IPS-20b (cell line): ENCODE data around the gene RASAL2.

ENCODE experiments used
- H3K27ac ChIP-seq: one replicate; pipeline ENCODE4 v1.5.1; 2013; ENCODE audit warnings: low read length
- H3K27me3 ChIP-seq: 2 replicates; pipeline ENCODE4 v1.6.1; 2013; ENCODE audit warnings: mild to moderate bottlenecking, low read length, inconsistent platforms; ENCODE audit not compliant: insufficient read depth
- H3K36me3 ChIP-seq: 2 replicates; pipeline ENCODE4 v1.6.1; 2013; ENCODE audit warnings: low read depth, mild to moderate bottlenecking, inconsistent platforms, low read length, moderate library complexity; ENCODE audit not compliant: insufficient read depth
- H3K4me1 ChIP-seq: 2 replicates; pipeline ENCODE4 v1.6.1; 2013; ENCODE audit warnings: mild to moderate bottlenecking, control low read depth, inconsistent platforms, low read length, moderate library complexity; ENCODE audit not compliant: insufficient read depth
- H3K4me3 ChIP-seq: 2 replicates; pipeline ENCODE4 v1.5.1; 2013; ENCODE audit warnings: mild to moderate bottlenecking, low read length, inconsistent platforms
- H3K9ac ChIP-seq: 2 replicates; pipeline ENCODE4 v1.6.1; 2013; ENCODE audit warnings: low read depth, mild to moderate bottlenecking, inconsistent platforms, low read length, moderate library complexity
- H3K9me3 ChIP-seq: 2 replicates; pipeline ENCODE4 v1.6.1; 2013; ENCODE audit warnings: mild to moderate bottlenecking, low read depth, low read length, inconsistent platforms; ENCODE audit not compliant: insufficient read depth

RASAL2 gene

DNA sequence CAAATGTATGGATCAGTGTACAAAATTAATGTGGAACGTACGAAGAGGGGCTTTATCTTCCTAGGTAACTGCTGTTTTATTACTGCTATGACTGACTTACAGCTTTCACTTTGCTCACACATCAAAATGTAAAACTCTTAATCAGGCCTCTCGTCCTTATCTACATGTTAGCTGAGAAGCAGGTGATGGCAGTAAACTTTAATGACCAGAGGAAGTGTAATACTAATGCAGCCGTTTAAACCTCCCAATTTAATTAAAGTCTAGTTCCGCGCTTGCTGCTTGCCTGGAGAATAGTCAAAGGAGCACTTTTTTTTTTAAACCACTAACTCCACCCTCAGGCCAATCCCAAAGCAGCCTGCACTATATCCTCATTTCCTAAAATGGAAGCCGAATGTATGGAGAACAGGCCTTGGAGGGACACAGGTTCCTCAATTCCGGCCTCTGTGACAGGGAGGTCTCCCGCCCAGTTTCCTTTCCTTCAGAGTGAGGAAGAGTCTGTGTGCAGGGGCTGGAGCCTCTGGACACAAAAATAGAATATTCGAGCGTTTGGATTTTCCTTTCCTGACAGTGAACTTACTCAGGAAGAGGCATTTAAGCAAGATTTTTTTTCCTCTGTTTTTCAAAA is 36.7 kb upstream of the RASAL2 start:
- no peak overlapping the region for H3K27ac ChIP-seq
- H3K9ac ChIP-seq: no peak overlapping the region; the same call in 1 of the 2 replicates
- no peaks in the 10 kb centered on the region for H3K27me3 ChIP-seq
- H3K4me1 ChIP-seq: peaks cover 35% of the 10 kb centered on the region; the same call in 1 of the 2 replicates
- H3K4me3 ChIP-seq: no peak overlapping the region
- H3K9me3 ChIP-seq: no peaks in the 10 kb centered on the region
- H3K36me3 ChIP-seq: no peaks in the 10 kb centered on the region

DNA sequence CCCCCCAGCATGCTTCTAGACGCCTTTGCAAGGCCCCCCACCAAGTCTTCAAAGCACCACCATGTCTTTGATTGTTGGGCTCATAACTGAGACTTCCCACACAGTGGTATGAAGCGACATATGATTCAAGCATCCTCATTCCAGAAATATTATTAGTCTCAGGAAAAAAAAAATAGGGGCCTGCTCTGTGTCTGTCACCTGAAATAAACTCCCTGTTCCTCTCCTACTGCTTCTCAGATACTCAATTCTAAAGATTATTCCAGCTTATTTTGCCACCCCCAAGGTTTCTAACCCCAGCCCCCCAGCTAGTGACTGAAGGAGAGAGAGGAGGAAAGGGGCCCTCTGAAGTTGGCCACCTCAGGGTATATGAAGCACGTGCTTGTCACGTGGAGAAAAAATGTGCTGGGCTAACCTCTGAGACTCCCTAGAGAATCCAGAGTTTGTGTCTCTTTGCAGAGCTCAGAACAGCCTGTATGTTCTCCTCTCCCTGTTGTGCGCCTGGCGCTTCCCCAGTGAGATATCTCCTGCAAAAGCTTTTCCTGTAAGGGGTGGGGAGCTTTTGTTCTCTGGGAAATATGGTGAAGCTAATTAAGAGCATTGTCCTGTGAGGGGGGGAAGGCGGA is 35.9 kb upstream of the RASAL2 start:
- H3K27me3 ChIP-seq: no peaks in the 10 kb centered on the region
- H3K27ac ChIP-seq: no peak overlapping the region
- no peaks in the 10 kb centered on the region for H3K9me3 ChIP-seq
- peaks cover 29% of the 10 kb centered on the region; the same call in 1 of the 2 replicates for H3K4me1 ChIP-seq
- no peak overlapping the region for H3K4me3 ChIP-seq
- no peaks in the 10 kb centered on the region for H3K36me3 ChIP-seq
- peak overlapping the region; percentile 42; the same call in 1 of the 2 replicates for H3K9ac ChIP-seq

DNA sequence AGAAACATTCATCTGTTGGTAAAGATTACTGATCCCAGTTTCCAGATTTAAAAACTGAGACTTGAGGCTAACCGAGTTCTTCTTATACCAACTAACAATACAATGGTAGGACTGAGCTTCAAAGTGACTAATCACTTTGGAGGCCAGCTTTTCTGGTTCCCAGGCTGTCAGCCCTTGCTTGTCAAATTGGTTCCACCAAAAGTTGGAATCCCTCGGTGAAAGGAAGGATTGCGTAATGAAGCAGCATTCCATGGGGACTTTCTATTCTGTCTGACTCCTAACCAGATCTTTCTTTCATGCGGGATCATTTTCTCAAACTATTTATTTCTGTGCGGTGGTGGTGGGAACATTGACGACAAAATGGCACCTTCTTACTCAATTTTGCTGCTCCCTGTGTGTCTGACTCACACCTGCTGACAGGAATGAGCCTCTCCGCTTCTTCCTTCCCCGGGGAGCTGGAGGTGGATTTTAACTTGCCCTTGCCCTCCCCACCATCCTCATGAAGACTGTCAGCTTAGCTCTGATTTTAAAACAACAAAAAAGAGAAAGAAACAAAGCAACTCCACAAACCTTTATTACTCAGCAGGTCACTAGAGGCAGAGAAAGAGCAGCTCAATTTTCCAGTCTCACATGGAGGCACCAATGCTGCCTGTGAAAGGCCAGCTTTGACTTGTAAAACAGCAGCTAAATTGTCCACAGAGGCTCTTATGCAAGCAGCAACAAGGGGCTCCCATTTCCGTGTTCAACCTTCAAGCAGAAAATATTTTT is 32.9 kb upstream of the RASAL2 start:
- peaks cover 29% of the 10 kb centered on the region; the same call in 1 of the 2 replicates for H3K4me1 ChIP-seq
- H3K36me3 ChIP-seq: no peaks in the 10 kb centered on the region
- peak overlapping the region; percentile 46 for H3K9ac ChIP-seq
- peak overlapping the region; percentile 16 for H3K27ac ChIP-seq
- no peaks in the 10 kb centered on the region for H3K9me3 ChIP-seq
- peak overlapping the region; percentile 47 for H3K4me3 ChIP-seq
- no peaks in the 10 kb centered on the region for H3K27me3 ChIP-seq

DNA sequence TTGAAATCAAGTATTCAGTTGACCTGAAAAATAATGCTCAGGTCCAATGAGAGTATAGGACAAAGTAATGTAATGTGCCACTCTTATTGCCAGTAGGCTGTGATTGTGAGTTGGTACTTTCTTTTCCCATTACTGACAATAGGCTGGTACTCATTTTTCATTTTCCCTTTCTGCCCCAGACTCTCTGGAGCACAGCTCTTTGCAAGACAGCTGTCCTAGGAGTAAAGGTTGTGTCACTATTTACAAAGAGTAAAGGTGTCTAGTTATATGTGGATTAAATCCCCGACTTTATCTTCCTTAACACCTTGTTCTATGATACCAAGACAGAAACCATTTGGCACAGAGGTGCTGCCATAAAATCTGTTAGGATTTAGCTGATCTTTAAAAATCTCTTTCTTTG is 32.3 kb upstream of the RASAL2 start:
- H3K4me3 ChIP-seq: peak overlapping the region; percentile 47
- peak overlapping the region; percentile 46; the same call in 1 of the 2 replicates for H3K9ac ChIP-seq
- peaks cover 29% of the 10 kb centered on the region; the same call in 1 of the 2 replicates for H3K4me1 ChIP-seq
- H3K9me3 ChIP-seq: no peaks in the 10 kb centered on the region
- no peak overlapping the region for H3K27ac ChIP-seq
- no peaks in the 10 kb centered on the region for H3K36me3 ChIP-seq
- no peaks in the 10 kb centered on the region for H3K27me3 ChIP-seq

GRCh38 chr1:178064191-178064821 is 29.6 kb upstream of the RASAL2 start:
- Histone ChIP-seq H3K36me3 (no peaks in the 10 kb centered on the region), H3K9ac (no peak overlapping the region), H3K9me3 (no peaks in the 10 kb centered on the region), H3K27ac (no peak overlapping the region), H3K27me3 (no peaks in the 10 kb centered on the region), H3K4me1 (peaks cover 18% of the 10 kb centered on the region; the same call in 1 of the 2 replicates), H3K4me3 (no peak overlapping the region)

DNA sequence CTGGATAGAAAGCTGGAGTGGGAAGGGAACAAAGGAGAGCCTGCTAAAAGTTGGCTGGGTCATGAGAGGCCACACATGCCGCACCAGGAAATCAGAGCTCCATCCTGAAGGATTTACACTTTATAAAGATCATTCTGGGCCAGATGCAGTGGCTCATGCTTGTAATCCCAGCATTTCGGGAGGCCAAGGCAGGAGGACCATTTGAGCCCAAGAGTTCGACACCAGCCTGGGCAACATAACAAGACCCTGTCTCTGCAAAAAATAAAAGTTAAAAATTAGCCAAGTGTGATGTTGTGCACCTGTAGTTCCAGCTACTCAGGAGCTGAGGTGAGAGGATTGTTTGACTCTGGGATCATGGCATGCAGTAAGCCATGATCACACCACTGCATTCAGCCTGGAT is 28.7 kb upstream of the RASAL2 start:
- H3K36me3 ChIP-seq: no peaks in the 10 kb centered on the region
- H3K4me1 ChIP-seq: peaks cover 14% of the 10 kb centered on the region; the same call in 1 of the 2 replicates
- H3K27ac ChIP-seq: no peak overlapping the region
- H3K9me3 ChIP-seq: no peaks in the 10 kb centered on the region
- no peak overlapping the region for H3K9ac ChIP-seq
- H3K4me3 ChIP-seq: no peak overlapping the region
- H3K27me3 ChIP-seq: no peaks in the 10 kb centered on the region

DNA sequence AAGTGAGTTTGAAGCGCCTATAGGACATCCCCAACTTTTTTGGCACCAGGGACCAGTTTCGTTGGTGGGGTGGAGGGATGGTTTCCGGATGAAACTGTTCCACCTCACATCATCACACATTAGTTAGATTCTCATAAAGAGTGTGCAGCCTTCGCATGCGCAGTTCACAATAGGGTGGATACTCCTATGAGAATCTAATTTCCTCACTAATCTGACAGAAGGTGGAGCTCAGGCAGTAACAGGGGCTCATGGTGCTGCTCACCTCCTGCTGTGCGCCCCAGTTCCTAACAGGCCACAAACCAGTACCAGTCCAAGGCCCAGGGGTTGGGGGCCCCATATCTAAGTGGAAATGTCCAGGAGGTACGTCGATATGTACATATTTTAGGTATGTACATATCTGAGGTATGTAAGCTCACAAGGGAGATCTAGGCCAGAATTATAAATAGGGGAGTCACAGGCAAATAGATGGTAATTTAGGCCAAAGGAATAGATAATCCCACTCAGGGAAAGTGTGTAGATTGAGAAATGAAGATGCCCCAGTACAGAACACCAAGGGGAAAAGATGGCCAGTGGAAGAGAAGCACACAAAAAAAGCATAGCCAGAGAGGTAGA is 27.5 kb upstream of the RASAL2 start:
- Histone ChIP-seq H3K9ac (no peak overlapping the region), H3K27ac (no peak overlapping the region)

GRCh38 chr1:178066908-178067614 is 26.8 kb upstream of the RASAL2 start:
- H3K27ac ChIP-seq: no peak overlapping the region
- no peaks in the 10 kb centered on the region for H3K4me1 ChIP-seq

More for the DNA sequence above, 27.5 kb upstream of the RASAL2 start:
- Histone ChIP-seq H3K4me1 (peaks cover 5% of the 10 kb centered on the region; the same call in 1 of the 2 replicates), H3K27me3 (no peaks in the 10 kb centered on the region), H3K36me3 (no peaks in the 10 kb centered on the region), H3K4me3 (no peak overlapping the region), H3K9me3 (no peaks in the 10 kb centered on the region)

DNA sequence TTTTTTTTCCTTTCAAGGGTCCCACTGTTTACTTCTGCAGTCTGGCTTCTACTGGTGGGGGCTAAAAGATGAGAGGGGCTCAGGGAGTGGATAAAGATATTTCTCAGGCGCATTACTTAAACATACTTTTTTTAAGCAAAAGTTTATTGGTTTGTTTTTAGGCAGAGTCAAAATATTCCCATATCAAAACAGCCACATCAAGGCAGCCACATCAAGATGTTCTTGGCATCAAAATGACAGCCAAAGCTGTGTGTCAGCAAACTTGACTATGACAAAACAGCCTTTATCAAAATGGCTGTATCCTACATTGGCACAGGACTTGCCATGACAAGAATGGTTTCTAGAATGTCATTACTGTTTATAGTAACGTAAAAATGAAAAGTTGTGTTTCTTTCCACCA is 22.1 kb upstream of the RASAL2 start:
- H3K27ac ChIP-seq: no peak overlapping the region
- no peak overlapping the region for H3K4me3 ChIP-seq
- H3K9me3 ChIP-seq: no peaks in the 10 kb centered on the region
- H3K36me3 ChIP-seq: no peaks in the 10 kb centered on the region
- no peaks in the 10 kb centered on the region for H3K4me1 ChIP-seq
- H3K9ac ChIP-seq: no peak overlapping the region
- no peaks in the 10 kb centered on the region for H3K27me3 ChIP-seq

More at GRCh38 chr1:178066908-178067614, 26.8 kb upstream of the RASAL2 start:
- Histone ChIP-seq H3K4me3 (no peak overlapping the region), H3K36me3 (no peaks in the 10 kb centered on the region), H3K9me3 (no peaks in the 10 kb centered on the region), H3K27me3 (no peaks in the 10 kb centered on the region), H3K9ac (no peak overlapping the region)

GRCh38 chr1:178072326-178072725 is 21.6 kb upstream of the RASAL2 start:
- H3K36me3 ChIP-seq: no peaks in the 10 kb centered on the region
- H3K4me1 ChIP-seq: no peaks in the 10 kb centered on the region
- H3K27ac ChIP-seq: no peak overlapping the region
- no peak overlapping the region for H3K9ac ChIP-seq
- H3K4me3 ChIP-seq: no peak overlapping the region
- H3K27me3 ChIP-seq: no peaks in the 10 kb centered on the region
- no peaks in the 10 kb centered on the region for H3K9me3 ChIP-seq

DNA sequence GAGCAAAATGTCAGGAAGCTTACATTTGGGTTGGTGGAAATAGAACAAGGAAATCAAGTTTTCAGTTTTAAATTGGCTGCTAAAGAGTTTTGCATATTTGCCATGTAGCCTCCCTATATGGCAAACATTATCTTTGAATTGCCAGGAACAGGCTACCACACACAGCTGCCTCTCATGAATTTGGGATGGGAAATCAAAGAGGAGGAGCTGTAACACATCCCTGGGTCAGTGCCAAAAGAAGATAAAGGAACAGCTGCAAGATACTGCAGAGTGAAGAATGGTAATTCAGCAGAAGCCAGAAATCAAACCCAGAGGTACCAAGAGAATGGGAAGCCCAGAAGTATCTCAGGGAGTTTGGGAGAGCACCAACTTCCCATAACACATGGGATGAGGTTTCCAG is 18.6 kb upstream of the RASAL2 start:
- no peak overlapping the region for H3K9ac ChIP-seq
- H3K9me3 ChIP-seq: no peaks in the 10 kb centered on the region
- H3K4me1 ChIP-seq: no peaks in the 10 kb centered on the region
- H3K27ac ChIP-seq: no peak overlapping the region
- H3K27me3 ChIP-seq: no peaks in the 10 kb centered on the region
- H3K36me3 ChIP-seq: no peaks in the 10 kb centered on the region
- H3K4me3 ChIP-seq: no peak overlapping the region
